Testis (tissue), 3 donors: ENCODE data around the gene ADI1. TPM values are rescaled to one million over a fixed set of nuclear protein-coding genes. Genes with fewer than 3 reads are reported as not detected.

Source experiments
- DNase-seq: peaks from one replicate; pipeline ENCODE4 v3.0.0-alpha.2; 2019
- H3K27ac ChIP-seq, 2 donors: fragments of 200-600 bp; sonication (generic); one replicate each; pipeline ENCODE4 v1.5.1; 2019
- H3K27me3 ChIP-seq: fragments of 200-600 bp; sonication (generic); one replicate; pipeline ENCODE4 v1.5.1; 2019
- H3K36me3 ChIP-seq: fragments of 200-600 bp; sonication (generic); one replicate; pipeline ENCODE4 v1.5.1; 2017; ENCODE audit warnings: low read depth; ENCODE audit errors: missing control alignments
- H3K4me1 ChIP-seq: fragments of 200-600 bp; sonication (generic); one replicate; pipeline ENCODE4 v1.5.1; 2019
- H3K4me3 ChIP-seq, 2 donors: fragments of 200-600 bp; sonication (generic); one replicate each; pipeline ENCODE4 v1.5.1; 2017 to 2019
- H3K9me3 ChIP-seq: fragments of 200-600 bp; sonication (generic); one replicate; pipeline ENCODE4 v1.5.1; 2017
- CTCF ChIP-seq, 3 experiments: fragments of 450-650 bp in 2 of 3; fragments of 200-600 bp in 1 of 3; sonication (generic) in 1 of 3; IDR thresholded peaks; one replicate each; pipeline ENCODE4 v1.5.1; 2016 to 2019; ENCODE audit warnings: antibody characterized with exemption in 3 of 3, mild to moderate bottlenecking in 2 of 3, moderate library complexity in 1 of 3
- POLR2A ChIP-seq: fragments of 450-650 bp; IDR thresholded peaks from one replicate; pipeline ENCODE4 v1.6.1; 2017; ENCODE audit warnings: antibody characterized with exemption, mild to moderate bottlenecking, moderate library complexity
- WGBS, 2 donors: methylation state at CpG; one replicate each; pipeline ENCODE4 v1.1.5; 2018; 5-methylcytosine and 5-hydroxymethylcytosine counted together
- intact Hi-C: fragments of 100-400 bp; cut with DNase I; formaldehyde crosslinking; loops from one replicate; pipeline ENCODE4 v1.15.1; 2023; ENCODE audit warnings: low total_unique reads
- polyA plus RNA-seq: library from polyadenylated mRNA; stranded (reverse); fragments of 350-450 nt; fragmentation: Illumina TruSeq; extraction: RNeasy Lipid Tissue Mini Kit (QIAGEN cat#74804); gene quantifications from one replicate; pipeline ENCODE4 v1.2.3, GENCODE V29; 2014; ENCODE audit warnings: low read depth, low replicate concordance; ENCODE audit not compliant: insufficient read depth
- total RNA-seq, 2 donors: library from RNA; depleted of rRNA; stranded (reverse); fragments of >200 nt; gene quantifications; one replicate each; pipeline ENCODE4 v1.2.3, GENCODE V29; 2016

The ADI1 gene
- total and polyA plus RNA-seq, 3 donors from 2014 or later: 41.1 to 52.5 (median 41.6) TPM

- peak; percentile 97 for DNase-seq
- TF ChIP-seq POLR2A: no peak
- no peak for TF ChIP-seq CTCF (IDR thresholded peaks at IDR 0.05)
- H3K36me3 ChIP-seq: no peaks in the 10 kb centered on the region
- WGBS, 2 donors: 1 to 2% methylated on average over 29 to 49 of the region's 67 CpGs
- intact Hi-C loops: no loop called here
- no peaks in the 10 kb centered on the region for H3K9me3 ChIP-seq
- H3K27ac ChIP-seq: peak within 1 kb of the TSS; percentile 84 to 90
- peaks cover 10% of the 10 kb centered on the region for H3K4me1 ChIP-seq
- no peaks in the 10 kb centered on the region for H3K27me3 ChIP-seq
- peak within 1 kb of the TSS; percentile 82 to 90 for H3K4me3 ChIP-seq
Observed at GRCh38 chr2:3558205-3559014, 39.1 kb upstream of the ADI1 start, which contains the start of gene RNASEH1. TSS of gene RNASEH1 (minus strand) at chr2:3558333. CDS start at chr2:3558260, 73 bp downstream.

- peak overlapping the region; percentile 82 to 90 for H3K4me3 ChIP-seq
- no peaks in the 10 kb centered on the region for H3K36me3 ChIP-seq
- 0% methylated on average over 9 to 36 of the region's 40 CpGs for WGBS, 2 donors
- H3K9me3 ChIP-seq: no peaks in the 10 kb centered on the region
- intact Hi-C loops: no loop called here
- H3K27me3 ChIP-seq: no peaks in the 10 kb centered on the region
- DNase-seq: no peak
- peak overlapping the region; percentile 84 to 90 for H3K27ac ChIP-seq
- H3K4me1 ChIP-seq: peaks cover 10% of the 10 kb centered on the region
- TF ChIP-seq POLR2A (no peak), CTCF (IDR thresholded peaks at IDR 0.05) (no peak)
Observed at GRCh38 chr2:3557639-3558204, 38.4 kb upstream of the ADI1 start.

GRCh38 chr2:3553946-3554345 is 34.6 kb upstream of the ADI1 start:
- Histone ChIP-seq H3K4me3 (no peak overlapping the region), H3K27ac (no peak overlapping the region), H3K4me1 (peaks cover 7% of the 10 kb centered on the region), H3K27me3 (no peaks in the 10 kb centered on the region), H3K36me3 (no peaks in the 10 kb centered on the region), H3K9me3 (no peaks in the 10 kb centered on the region)
- 87 to 91% methylated on average over 10 of the region's 10 CpGs for WGBS, 2 donors
- intact Hi-C loops: no loop called here
- TF ChIP-seq POLR2A (no peak), CTCF (IDR thresholded peaks at IDR 0.05) (no peak)
- no peak for DNase-seq

GRCh38 chr2:3547915-3548314 is 28.6 kb upstream of the ADI1 start:
- 90 to 93% methylated on average over 2 of the region's 2 CpGs for WGBS, 2 donors
- Histone ChIP-seq H3K4me3 (no peak overlapping the region), H3K9me3 (no peaks in the 10 kb centered on the region), H3K36me3 (no peaks in the 10 kb centered on the region), H3K27ac (no peak overlapping the region), H3K27me3 (no peaks in the 10 kb centered on the region), H3K4me1 (no peaks in the 10 kb centered on the region)
- intact Hi-C loops: no loop called here
- TF ChIP-seq CTCF (IDR thresholded peaks at IDR 0.05): no peak
- no peak for TF ChIP-seq POLR2A
- no peak for DNase-seq
